ENCODE data around the gene AVPR1B. TPM values are rescaled to one million over a fixed set of nuclear protein-coding genes. Genes with fewer than 3 reads are reported as not detected.

AVPR1B gene
- total and polyA plus RNA-seq, 2 donors from 2014 or later = 0.69 TPM; not detected in 1

DNA sequence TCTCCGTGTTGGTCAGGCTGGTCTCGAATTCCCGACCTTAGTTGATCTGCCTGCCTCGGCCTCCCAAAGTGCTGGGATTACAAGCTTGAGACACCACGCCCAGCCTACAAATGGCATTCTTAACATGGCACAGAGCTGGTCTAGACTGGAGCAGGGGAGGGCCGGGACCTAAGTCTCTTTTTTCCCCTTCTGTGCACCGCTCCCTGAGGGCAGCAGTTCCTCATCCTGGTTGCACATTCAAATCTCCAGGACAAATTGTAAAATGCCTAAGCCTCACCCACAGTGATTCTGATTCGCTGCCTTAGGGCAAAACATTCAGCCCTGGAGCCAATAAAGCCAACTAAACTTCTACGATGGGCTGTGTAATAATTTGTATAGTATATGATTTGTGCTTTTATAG is 10.1 kb upstream of the AVPR1B start:
- Histone ChIP-seq H3K9ac (ENCODE audit: low read length in 3 of 3) (no peak overlapping the region), H3K36me3 (ENCODE audit: control insufficient read depth in 2 of 3, insufficient read depth in 3 of 3, low read length in 3 of 3) (no peaks in the 10 kb centered on the region), H3K4me3 (ENCODE audit: low read length in 3 of 3) (no peak overlapping the region), H3K4me1 (ENCODE audit: control insufficient read depth in 2 of 3, insufficient read depth in 2 of 3, low read depth in 1 of 3, low read length in 3 of 3) (no peaks in the 10 kb centered on the region), H3K27ac (ENCODE audit: low read depth in 2 of 2, low read length in 2 of 2) (no peak overlapping the region), H3K9me3 (ENCODE audit: control insufficient read depth in 2 of 3, insufficient read depth in 1 of 3, low read length in 3 of 3) (no peaks in the 10 kb centered on the region), H3K27me3 (ENCODE audit: control insufficient read depth, insufficient read depth, low read length) (no peaks in the 10 kb centered on the region)
- FAIRE-seq = no peak
- intact Hi-C loops (cut with DNase I) = no loop called here
- DNase-seq = no peak
- TF ChIP-seq, protein P1, sequence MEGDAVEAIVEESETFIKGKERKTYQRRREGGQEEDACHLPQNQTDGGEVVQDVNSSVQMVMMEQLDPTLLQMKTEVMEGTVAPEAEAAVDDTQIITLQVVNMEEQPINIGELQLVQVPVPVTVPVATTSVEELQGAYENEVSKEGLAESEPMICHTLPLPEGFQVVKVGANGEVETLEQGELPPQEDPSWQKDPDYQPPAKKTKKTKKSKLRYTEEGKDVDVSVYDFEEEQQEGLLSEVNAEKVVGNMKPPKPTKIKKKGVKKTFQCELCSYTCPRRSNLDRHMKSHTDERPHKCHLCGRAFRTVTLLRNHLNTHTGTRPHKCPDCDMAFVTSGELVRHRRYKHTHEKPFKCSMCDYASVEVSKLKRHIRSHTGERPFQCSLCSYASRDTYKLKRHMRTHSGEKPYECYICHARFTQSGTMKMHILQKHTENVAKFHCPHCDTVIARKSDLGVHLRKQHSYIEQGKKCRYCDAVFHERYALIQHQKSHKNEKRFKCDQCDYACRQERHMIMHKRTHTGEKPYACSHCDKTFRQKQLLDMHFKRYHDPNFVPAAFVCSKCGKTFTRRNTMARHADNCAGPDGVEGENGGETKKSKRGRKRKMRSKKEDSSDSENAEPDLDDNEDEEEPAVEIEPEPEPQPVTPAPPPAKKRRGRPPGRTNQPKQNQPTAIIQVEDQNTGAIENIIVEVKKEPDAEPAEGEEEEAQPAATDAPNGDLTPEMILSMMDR (IDR thresholded peaks at IDR 0.05; ENCODE audit: borderline replicate concordance, extremely low read depth, insufficient read depth) = no peak

DNA sequence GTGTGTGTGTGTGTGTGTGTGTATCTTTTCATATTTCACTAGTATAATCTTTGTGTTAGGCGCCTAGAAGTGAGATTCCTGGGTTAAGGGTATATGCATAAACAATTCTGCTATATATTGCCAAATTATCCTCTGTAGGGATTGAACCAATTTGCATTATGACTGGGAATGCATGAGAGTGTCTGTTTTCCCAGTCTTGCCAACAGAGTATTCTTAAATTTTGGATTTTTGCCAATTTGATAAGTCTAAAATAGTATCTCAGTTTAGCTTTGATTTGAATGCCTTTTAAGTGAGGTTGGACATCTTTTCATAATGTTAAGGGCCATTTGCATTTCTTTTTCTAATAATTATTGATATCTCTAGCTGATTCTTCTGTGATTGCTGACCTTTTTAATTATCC is 8.2 kb upstream of the AVPR1B start:
- no peak overlapping the region for H3K27ac ChIP-seq (ENCODE audit: low read depth in 2 of 2, low read length in 2 of 2)
- TF ChIP-seq, protein P1 (IDR thresholded peaks at IDR 0.05; ENCODE audit: borderline replicate concordance, extremely low read depth, insufficient read depth) = no peak
- DNase-seq (no peak), FAIRE-seq (no peak)
- H3K4me3 ChIP-seq (ENCODE audit: low read length in 3 of 3) = no peak overlapping the region
- no peaks in the 10 kb centered on the region for H3K4me1 ChIP-seq (ENCODE audit: control insufficient read depth in 2 of 3, insufficient read depth in 2 of 3, low read depth in 1 of 3, low read length in 3 of 3)
- intact Hi-C loops (cut with DNase I) = no loop called here
- H3K9ac ChIP-seq (ENCODE audit: low read length in 3 of 3) = no peak overlapping the region
- no peaks in the 10 kb centered on the region for H3K36me3 ChIP-seq (ENCODE audit: control insufficient read depth in 2 of 3, insufficient read depth in 3 of 3, low read length in 3 of 3)
- H3K9me3 ChIP-seq (ENCODE audit: control insufficient read depth in 2 of 3, insufficient read depth in 1 of 3, low read length in 3 of 3) = peaks cover 0 to 7% (median 2%) of the 10 kb centered on the region in 3 donors
- H3K27me3 ChIP-seq (ENCODE audit: control insufficient read depth, insufficient read depth, low read length) = no peaks in the 10 kb centered on the region

DNA sequence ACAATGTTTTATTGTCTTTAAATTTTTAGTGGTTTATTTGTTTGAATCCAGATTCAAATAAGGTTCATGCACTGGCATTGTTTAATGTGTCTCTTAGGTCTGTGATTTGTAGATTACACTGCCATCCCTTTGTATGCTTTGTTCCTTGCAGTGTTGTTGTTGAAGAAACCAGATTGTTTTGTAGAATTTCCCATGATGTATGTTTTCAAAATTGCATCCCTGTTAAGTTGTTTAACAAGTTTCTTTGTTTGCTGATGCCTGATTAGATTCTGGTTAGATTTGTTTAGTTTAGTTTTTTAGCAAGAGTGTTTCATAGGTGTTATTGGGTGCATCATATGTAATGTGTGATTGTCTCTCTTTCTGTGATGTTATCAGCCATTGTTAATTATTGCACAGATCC is 5.5 kb upstream of the AVPR1B start:
- no peak overlapping the region for H3K27ac ChIP-seq (ENCODE audit: low read depth in 2 of 2, low read length in 2 of 2)
- DNase-seq (no peak), FAIRE-seq (no peak)
- no peak overlapping the region for H3K4me3 ChIP-seq (ENCODE audit: low read length in 3 of 3)
- no peak overlapping the region for H3K9ac ChIP-seq (ENCODE audit: low read length in 3 of 3)
- intact Hi-C loops (cut with DNase I) = no loop called here
- TF ChIP-seq, protein P1 (IDR thresholded peaks at IDR 0.05; ENCODE audit: borderline replicate concordance, extremely low read depth, insufficient read depth) = no peak
- H3K9me3 ChIP-seq (ENCODE audit: control insufficient read depth in 2 of 3, insufficient read depth in 1 of 3, low read length in 3 of 3) = peaks cover 0 to 7% (median 2%) of the 10 kb centered on the region in 3 donors
- no peaks in the 10 kb centered on the region for H3K36me3 ChIP-seq (ENCODE audit: control insufficient read depth in 2 of 3, insufficient read depth in 3 of 3, low read length in 3 of 3)
- H3K27me3 ChIP-seq (ENCODE audit: control insufficient read depth, insufficient read depth, low read length) = no peaks in the 10 kb centered on the region
- peaks cover 0 to 1% (median 0%) of the 10 kb centered on the region in 3 donors for H3K4me1 ChIP-seq (ENCODE audit: control insufficient read depth in 2 of 3, insufficient read depth in 2 of 3, low read depth in 1 of 3, low read length in 3 of 3)

DNA sequence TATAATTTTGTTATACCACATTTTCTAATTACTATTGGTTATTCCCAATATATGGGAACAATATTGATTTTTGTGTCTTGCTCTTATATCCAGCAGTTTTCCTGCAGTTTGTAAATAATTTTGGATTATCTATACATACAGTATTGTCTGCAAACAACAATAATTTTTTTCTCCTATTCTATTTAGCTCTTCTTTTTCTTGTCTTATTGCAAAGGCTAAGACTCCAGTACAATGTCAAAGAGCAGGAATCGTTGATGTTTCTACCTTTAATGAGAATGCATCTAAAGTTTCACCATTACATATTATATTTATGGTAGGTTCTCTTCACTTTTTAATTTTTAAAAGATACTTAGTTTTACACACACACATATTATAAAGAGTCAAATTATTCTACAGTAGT is 4.1 kb upstream of the AVPR1B start:
- FAIRE-seq (no peak), DNase-seq (no peak)
- Histone ChIP-seq H3K9me3 (ENCODE audit: control insufficient read depth in 2 of 3, insufficient read depth in 1 of 3, low read length in 3 of 3) (peaks cover 0 to 7% (median 2%) of the 10 kb centered on the region in 3 donors), H3K9ac (ENCODE audit: low read length in 3 of 3) (no peak overlapping the region), H3K4me1 (ENCODE audit: control insufficient read depth in 2 of 3, insufficient read depth in 2 of 3, low read depth in 1 of 3, low read length in 3 of 3) (peaks cover 0 to 4% (median 0%) of the 10 kb centered on the region in 3 donors), H3K27ac (ENCODE audit: low read depth in 2 of 2, low read length in 2 of 2) (no peak overlapping the region), H3K36me3 (ENCODE audit: control insufficient read depth in 2 of 3, insufficient read depth in 3 of 3, low read length in 3 of 3) (no peaks in the 10 kb centered on the region), H3K4me3 (ENCODE audit: low read length in 3 of 3) (no peak overlapping the region), H3K27me3 (ENCODE audit: control insufficient read depth, insufficient read depth, low read length) (no peaks in the 10 kb centered on the region)
- TF ChIP-seq, protein P1 (IDR thresholded peaks at IDR 0.05; ENCODE audit: borderline replicate concordance, extremely low read depth, insufficient read depth) = no peak
- intact Hi-C loops (cut with DNase I) = no loop called here

Measured in kidney (tissue), 14 donors.